ENCODE data around the gene REC114.

The REC114 gene

DNA sequence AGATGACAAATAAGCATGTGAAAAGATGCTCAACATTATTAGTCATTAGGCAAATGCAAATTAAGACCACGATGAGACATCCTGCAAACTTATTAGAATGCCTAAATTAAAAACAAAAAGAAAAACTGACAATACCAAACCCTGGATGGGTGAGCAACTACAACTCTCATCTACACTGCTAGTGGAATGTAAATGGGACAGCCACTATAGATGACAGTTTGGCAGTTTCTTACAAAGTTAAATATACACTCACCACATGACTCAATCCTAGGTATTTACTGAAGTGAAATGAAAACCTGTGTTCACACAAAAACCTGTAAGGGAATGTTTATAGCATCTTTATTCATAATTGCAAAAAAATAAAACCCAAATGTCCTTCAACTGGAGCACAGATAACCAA is 115.6 kb downstream of the REC114 start:
- in situ Hi-C loops (cut with HindIII; ENCODE audit: low pct_ligation_motif_present, low sequenced_read_pairs) = no loop called here
- peaks cover 39% of the 10 kb centered on the region for H3K36me3 ChIP-seq (replicated peaks)
- no peak for DNase-seq

DNA sequence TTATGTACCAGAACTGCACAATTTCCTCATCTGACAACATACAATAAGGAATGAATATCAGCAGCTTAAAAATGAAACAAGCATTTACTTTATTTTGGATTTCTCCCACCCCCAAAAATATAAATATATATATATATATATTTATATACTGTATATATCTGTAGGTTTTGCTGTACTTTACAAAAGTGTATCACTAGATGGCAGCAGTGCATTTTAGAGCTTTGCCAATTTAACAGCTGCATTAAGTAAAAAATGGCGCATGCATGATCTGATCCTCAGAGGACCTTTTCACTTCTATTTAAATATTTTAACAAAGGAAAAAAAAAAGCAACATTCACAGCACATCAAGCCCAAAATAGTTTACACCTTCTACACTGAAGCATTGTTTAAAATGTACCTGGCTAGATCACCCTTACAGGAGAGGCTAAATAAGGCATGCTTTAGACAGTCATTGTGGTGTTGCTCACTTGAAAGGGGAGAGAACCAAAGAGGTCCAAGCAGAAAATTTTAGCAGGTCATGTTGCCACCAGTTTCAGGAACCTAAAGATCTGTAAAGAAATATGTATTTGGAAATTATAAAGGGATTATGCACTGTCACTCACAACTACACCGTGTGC is 117.6 kb downstream of the REC114 start:
- DNase-seq = peak; percentile 70
- H3K4me3 ChIP-seq (ENCODE audit: low read depth, low read length) = no peak overlapping the region
- in situ Hi-C loops (cut with HindIII; ENCODE audit: low pct_ligation_motif_present, low sequenced_read_pairs) = no loop called here
- H3K27ac ChIP-seq = no peak overlapping the region
- H3K27me3 ChIP-seq (replicated peaks) = no peaks in the 10 kb centered on the region
- TF ChIP-seq, protein P1, sequence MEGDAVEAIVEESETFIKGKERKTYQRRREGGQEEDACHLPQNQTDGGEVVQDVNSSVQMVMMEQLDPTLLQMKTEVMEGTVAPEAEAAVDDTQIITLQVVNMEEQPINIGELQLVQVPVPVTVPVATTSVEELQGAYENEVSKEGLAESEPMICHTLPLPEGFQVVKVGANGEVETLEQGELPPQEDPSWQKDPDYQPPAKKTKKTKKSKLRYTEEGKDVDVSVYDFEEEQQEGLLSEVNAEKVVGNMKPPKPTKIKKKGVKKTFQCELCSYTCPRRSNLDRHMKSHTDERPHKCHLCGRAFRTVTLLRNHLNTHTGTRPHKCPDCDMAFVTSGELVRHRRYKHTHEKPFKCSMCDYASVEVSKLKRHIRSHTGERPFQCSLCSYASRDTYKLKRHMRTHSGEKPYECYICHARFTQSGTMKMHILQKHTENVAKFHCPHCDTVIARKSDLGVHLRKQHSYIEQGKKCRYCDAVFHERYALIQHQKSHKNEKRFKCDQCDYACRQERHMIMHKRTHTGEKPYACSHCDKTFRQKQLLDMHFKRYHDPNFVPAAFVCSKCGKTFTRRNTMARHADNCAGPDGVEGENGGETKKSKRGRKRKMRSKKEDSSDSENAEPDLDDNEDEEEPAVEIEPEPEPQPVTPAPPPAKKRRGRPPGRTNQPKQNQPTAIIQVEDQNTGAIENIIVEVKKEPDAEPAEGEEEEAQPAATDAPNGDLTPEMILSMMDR (IDR thresholded peaks at IDR 0.05; ENCODE audit: low read depth, low read length, missing control alignments) = peak; percentile 46
- peaks cover 41% of the 10 kb centered on the region for H3K36me3 ChIP-seq (replicated peaks)

More for the DNA sequence above, 115.6 kb downstream of the REC114 start:
- H3K27ac ChIP-seq = no peak overlapping the region
- no peak overlapping the region for H3K4me3 ChIP-seq (ENCODE audit: low read depth, low read length)
- H3K27me3 ChIP-seq (replicated peaks) = no peaks in the 10 kb centered on the region
- TF ChIP-seq, protein P1 (IDR thresholded peaks at IDR 0.05; ENCODE audit: low read depth, low read length, missing control alignments) = no peak

DNA sequence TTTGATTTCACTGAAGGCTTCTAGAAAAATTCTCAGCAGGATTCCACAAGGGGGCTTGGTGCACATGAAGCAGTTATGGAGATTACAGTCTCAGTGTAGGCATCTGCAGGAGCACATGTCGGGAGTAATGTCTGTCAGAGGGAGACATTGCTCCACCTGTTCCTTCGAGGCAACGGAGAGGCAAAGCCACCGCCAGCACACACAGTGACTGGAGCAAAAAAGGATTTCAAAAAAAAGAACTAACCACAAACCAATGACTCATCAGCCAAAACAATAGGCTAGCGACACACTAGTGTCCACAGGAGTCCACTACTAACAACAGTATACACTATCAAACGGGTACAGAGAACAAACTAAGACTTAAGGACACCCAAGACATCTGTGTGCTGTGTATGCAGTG is 121.3 kb downstream of the REC114 start:
- peak; percentile 66 for DNase-seq
- in situ Hi-C loops (cut with HindIII; ENCODE audit: low pct_ligation_motif_present, low sequenced_read_pairs) = no loop called here
- no peaks in the 10 kb centered on the region for H3K27me3 ChIP-seq (replicated peaks)
- peaks cover 38% of the 10 kb centered on the region for H3K36me3 ChIP-seq (replicated peaks)
- H3K27ac ChIP-seq = no peak overlapping the region
- TF ChIP-seq, protein P1 (IDR thresholded peaks at IDR 0.05; ENCODE audit: low read depth, low read length, missing control alignments) = peak; percentile 36
- H3K4me3 ChIP-seq (ENCODE audit: low read depth, low read length) = no peak overlapping the region

- in situ Hi-C loops (cut with HindIII; ENCODE audit: low pct_ligation_motif_present, low sequenced_read_pairs) = no loop called here
- Histone ChIP-seq H3K27me3 (replicated peaks) (no peaks in the 10 kb centered on the region), H3K4me3 (ENCODE audit: low read depth, low read length) (no peak overlapping the region), H3K27ac (no peak overlapping the region), H3K36me3 (replicated peaks) (peaks cover 36% of the 10 kb centered on the region)
- TF ChIP-seq, protein P1 (IDR thresholded peaks at IDR 0.05; ENCODE audit: low read depth, low read length, missing control alignments) = no peak
- no peak for DNase-seq
Observed at GRCh38 chr15:73567020-73567419, 124.1 kb downstream of the REC114 start.

- in situ Hi-C loops (cut with HindIII; ENCODE audit: low pct_ligation_motif_present, low sequenced_read_pairs) = no loop called here
- Histone ChIP-seq H3K27me3 (replicated peaks) (no peaks in the 10 kb centered on the region), H3K36me3 (replicated peaks) (peaks cover 32% of the 10 kb centered on the region)
Observed at GRCh38 chr15:73568564-73569280, 125.8 kb downstream of the REC114 start.

More at GRCh38 chr15:73568564-73569280, 125.8 kb downstream of the REC114 start:
- DNase-seq = no peak
- Histone ChIP-seq H3K4me3 (ENCODE audit: low read depth, low read length) (no peak overlapping the region), H3K27ac (no peak overlapping the region)
- TF ChIP-seq, protein P1 (IDR thresholded peaks at IDR 0.05; ENCODE audit: low read depth, low read length, missing control alignments) = no peak
